GM21390 (cell line): ENCODE measurements around the gene GRIK4.

ENCODE experiments used
- ATAC-seq: cut with Tn5 transposase; IDR thresholded peaks from one replicate; pipeline ENCODE4 v1.9.1; 2021; ENCODE audit not compliant: unreplicated experiment

GRIK4 gene

GRCh38 chr11:120659076-120659475, 147.5 kb downstream of the GRIK4 start:
- no peak for ATAC-seq

- ATAC-seq = no peak
Observed at GRCh38 chr11:120660024-120660565, 148.5 kb downstream of the GRIK4 start.

GRCh38 chr11:120662071-120662676, 150.6 kb downstream of the GRIK4 start:
- no peak for ATAC-seq

- ATAC-seq = no peak
Observed at GRCh38 chr11:120663142-120663541, 151.6 kb downstream of the GRIK4 start.

GRCh38 chr11:120666121-120666639, 154.6 kb downstream of the GRIK4 start:
- ATAC-seq = no peak

GRCh38 chr11:120667281-120667680, 155.7 kb downstream of the GRIK4 start:
- no peak for ATAC-seq

- ATAC-seq = no peak
Observed at GRCh38 chr11:120667934-120668333, 156.4 kb downstream of the GRIK4 start.

GRCh38 chr11:120668537-120668936, 157.0 kb downstream of the GRIK4 start:
- no peak for ATAC-seq

GRCh38 chr11:120674542-120674941, 163.0 kb downstream of the GRIK4 start:
- ATAC-seq = no peak

GRCh38 chr11:120675171-120675570, 163.6 kb downstream of the GRIK4 start:
- no peak for ATAC-seq

- no peak for ATAC-seq
Observed at GRCh38 chr11:120676991-120677390, 165.4 kb downstream of the GRIK4 start.

GRCh38 chr11:120680322-120680721, 168.8 kb downstream of the GRIK4 start:
- ATAC-seq = no peak

- no peak for ATAC-seq
Observed at GRCh38 chr11:120681434-120682331, 170.1 kb downstream of the GRIK4 start.

GRCh38 chr11:120682332-120682649, 170.7 kb downstream of the GRIK4 start:
- no peak for ATAC-seq

- ATAC-seq = no peak
Observed at GRCh38 chr11:120682866-120683265, 171.3 kb downstream of the GRIK4 start.

GRCh38 chr11:120686516-120686915, 175.0 kb downstream of the GRIK4 start:
- ATAC-seq = no peak

GRCh38 chr11:120688163-120688562, 176.6 kb downstream of the GRIK4 start:
- no peak for ATAC-seq

GRCh38 chr11:120689596-120690275, 178.2 kb downstream of the GRIK4 start:
- no peak for ATAC-seq

- ATAC-seq = no peak
Observed at GRCh38 chr11:120690406-120690805, 178.9 kb downstream of the GRIK4 start.

- ATAC-seq = no peak
Observed at GRCh38 chr11:120694726-120695125, 183.2 kb downstream of the GRIK4 start.

- ATAC-seq = no peak
Observed at GRCh38 chr11:120695426-120695825, 183.9 kb downstream of the GRIK4 start.
